Glutamatergic neuron (in vitro differentiated cells): Measurements from ENCODE around the gene ARFRP1. TPM values are rescaled to one million over a fixed set of nuclear protein-coding genes. Genes with fewer than 3 reads are reported as not detected.
"Not testable (repeated sequence)": the region's sequence is repeated elsewhere in the genome, so short reads cannot be mapped to it uniquely, and the experiment has no call there.

Source experiments
- DNase-seq: peaks from one replicate; pipeline ENCODE4 v3.0.0; 2022
- H3K27ac Mint-ChIP-seq: one replicate; pipeline ENCODE4 v1.8.0; 2020; ENCODE audit warnings: mild to moderate bottlenecking, mixed read lengths, inconsistent platforms; ENCODE audit not compliant: unreplicated experiment
- H3K27me3 Mint-ChIP-seq: one replicate; pipeline ENCODE4 v1.8.0; 2020; ENCODE audit warnings: mild to moderate bottlenecking, moderate library complexity, mixed read lengths, inconsistent platforms; ENCODE audit not compliant: unreplicated experiment
- H3K36me3 Mint-ChIP-seq: one replicate; pipeline ENCODE4 v1.8.0; 2020; ENCODE audit warnings: mild to moderate bottlenecking, mixed read lengths, inconsistent platforms; ENCODE audit not compliant: unreplicated experiment
- H3K4me1 Mint-ChIP-seq: one replicate; pipeline ENCODE4 v1.8.0; 2020; ENCODE audit warnings: mild to moderate bottlenecking, low read depth, mixed read lengths, inconsistent platforms; ENCODE audit not compliant: unreplicated experiment
- H3K4me3 Mint-ChIP-seq: one replicate; pipeline ENCODE4 v1.8.0; 2020; ENCODE audit warnings: mild to moderate bottlenecking, mixed read lengths, inconsistent platforms; ENCODE audit not compliant: unreplicated experiment
- H3K9me3 Mint-ChIP-seq: one replicate; pipeline ENCODE4 v1.8.0; 2020; ENCODE audit warnings: mild to moderate bottlenecking, moderate library complexity, mixed read lengths, inconsistent platforms; ENCODE audit not compliant: unreplicated experiment
- total RNA-seq: library from RNA; stranded (reverse); fragmentation: NEBNext Ultra II Directional; extraction: Animal tissue kit (Norgen Biotek cat#: 25700); gene quantifications from one replicate; pipeline ENCODE4 v1.2.1, GENCODE V29; 2021; ENCODE audit not compliant: unreplicated experiment
- TF ChIP-seq, protein P1 (sequence below): fragments of 200-600 bp; sonication (generic); IDR thresholded peaks from one replicate; pipeline ENCODE4 v1.5.0; 2021; ENCODE audit not compliant: partially characterized antibody, unreplicated experiment

The ARFRP1 gene
- total RNA-seq, 1 donor from 2014 or later: 51.9 TPM

DNA sequence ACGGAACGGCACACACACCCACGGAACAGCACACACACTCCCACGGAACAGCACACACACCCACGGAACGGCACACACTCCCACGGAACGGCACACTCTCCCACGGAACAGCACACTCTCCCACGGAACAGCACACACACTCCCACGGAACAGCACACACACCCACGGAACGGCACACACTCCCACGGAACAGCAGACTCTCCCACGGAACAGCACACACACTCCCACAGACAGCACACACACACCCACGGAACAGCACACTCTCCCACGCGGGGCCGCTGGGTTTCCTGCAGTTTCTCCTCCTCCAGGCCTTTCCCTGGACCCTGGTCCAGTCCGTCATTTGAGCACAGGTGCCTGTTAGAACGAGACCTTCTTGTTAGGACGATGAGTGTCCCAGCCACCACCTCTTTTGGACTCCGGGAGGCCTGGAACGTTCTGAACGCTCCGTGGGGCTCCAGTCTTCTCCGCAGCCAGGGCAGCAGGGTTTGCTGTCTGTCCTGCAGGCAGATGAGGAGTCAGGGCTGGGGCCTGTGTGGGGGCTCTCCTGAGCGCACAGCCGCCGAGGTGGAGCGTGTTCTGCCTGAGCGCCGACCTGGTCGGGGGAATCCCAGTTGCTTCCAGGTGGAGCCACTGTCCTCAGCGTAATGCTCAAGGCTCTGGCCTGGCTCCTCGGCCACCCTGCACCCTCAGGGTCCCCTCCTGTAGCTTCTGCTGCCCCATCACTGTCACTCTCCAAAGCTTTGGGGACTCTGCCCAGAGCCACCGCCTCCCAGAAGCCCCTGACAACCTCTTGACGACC is 28.9 kb downstream of the ARFRP1 start:
- no peak overlapping the region for H3K4me3 Mint-ChIP-seq
- no peaks in the 10 kb centered on the region for H3K36me3 Mint-ChIP-seq
- TF ChIP-seq, protein P1, sequence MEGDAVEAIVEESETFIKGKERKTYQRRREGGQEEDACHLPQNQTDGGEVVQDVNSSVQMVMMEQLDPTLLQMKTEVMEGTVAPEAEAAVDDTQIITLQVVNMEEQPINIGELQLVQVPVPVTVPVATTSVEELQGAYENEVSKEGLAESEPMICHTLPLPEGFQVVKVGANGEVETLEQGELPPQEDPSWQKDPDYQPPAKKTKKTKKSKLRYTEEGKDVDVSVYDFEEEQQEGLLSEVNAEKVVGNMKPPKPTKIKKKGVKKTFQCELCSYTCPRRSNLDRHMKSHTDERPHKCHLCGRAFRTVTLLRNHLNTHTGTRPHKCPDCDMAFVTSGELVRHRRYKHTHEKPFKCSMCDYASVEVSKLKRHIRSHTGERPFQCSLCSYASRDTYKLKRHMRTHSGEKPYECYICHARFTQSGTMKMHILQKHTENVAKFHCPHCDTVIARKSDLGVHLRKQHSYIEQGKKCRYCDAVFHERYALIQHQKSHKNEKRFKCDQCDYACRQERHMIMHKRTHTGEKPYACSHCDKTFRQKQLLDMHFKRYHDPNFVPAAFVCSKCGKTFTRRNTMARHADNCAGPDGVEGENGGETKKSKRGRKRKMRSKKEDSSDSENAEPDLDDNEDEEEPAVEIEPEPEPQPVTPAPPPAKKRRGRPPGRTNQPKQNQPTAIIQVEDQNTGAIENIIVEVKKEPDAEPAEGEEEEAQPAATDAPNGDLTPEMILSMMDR: no peak
- no peak overlapping the region for H3K27ac Mint-ChIP-seq
- peaks cover 2% of the 10 kb centered on the region for H3K9me3 Mint-ChIP-seq
- H3K4me1 Mint-ChIP-seq: no peaks in the 10 kb centered on the region
- DNase-seq: no peak
- no peaks in the 10 kb centered on the region for H3K27me3 Mint-ChIP-seq

GRCh38 chr20:63678071-63678470 is 29.7 kb downstream of the ARFRP1 start:
- H3K9me3 Mint-ChIP-seq: peaks cover 2% of the 10 kb centered on the region
- H3K36me3 Mint-ChIP-seq: no peaks in the 10 kb centered on the region
- H3K27me3 Mint-ChIP-seq: no peaks in the 10 kb centered on the region
- DNase-seq: no peak
- H3K27ac Mint-ChIP-seq: no peak overlapping the region
- H3K4me1 Mint-ChIP-seq: no peaks in the 10 kb centered on the region
- TF ChIP-seq, protein P1: no peak
- H3K4me3 Mint-ChIP-seq: no peak overlapping the region

- TF ChIP-seq, protein P1: no peak
- peaks cover 2% of the 10 kb centered on the region for H3K9me3 Mint-ChIP-seq
- no peak overlapping the region for H3K4me3 Mint-ChIP-seq
- no peak for DNase-seq
- H3K4me1 Mint-ChIP-seq: no peaks in the 10 kb centered on the region
- no peaks in the 10 kb centered on the region for H3K36me3 Mint-ChIP-seq
- H3K27me3 Mint-ChIP-seq: no peaks in the 10 kb centered on the region
- no peak overlapping the region for H3K27ac Mint-ChIP-seq
Measured at GRCh38 chr20:63675681-63676368, 32.0 kb downstream of the ARFRP1 start.

DNA sequence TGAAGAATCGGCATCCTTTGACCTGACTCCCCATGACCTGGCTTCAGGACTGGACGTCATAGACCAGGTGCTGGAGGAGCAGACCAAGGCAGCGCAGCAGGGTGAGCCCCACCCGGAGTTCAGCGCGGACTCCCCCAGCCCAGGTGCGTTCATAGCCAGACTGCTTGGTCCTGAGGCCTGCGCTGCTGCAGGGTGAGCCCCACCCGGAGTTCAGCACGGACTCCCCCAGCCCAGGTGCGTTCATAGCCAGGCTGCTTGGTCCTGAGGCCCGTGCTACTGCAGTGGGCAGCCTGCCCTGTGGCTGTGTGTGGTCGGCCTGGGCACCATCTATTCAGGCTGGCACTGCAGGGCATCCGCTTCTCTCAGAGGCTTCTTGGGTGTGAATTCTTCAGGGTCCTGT is 33.8 kb downstream of the ARFRP1 start:
- TF ChIP-seq, protein P1: no peak
- H3K27me3 Mint-ChIP-seq: no peaks in the 10 kb centered on the region
- peaks cover 5% of the 10 kb centered on the region for H3K36me3 Mint-ChIP-seq
- no peak for DNase-seq
- peaks cover 2% of the 10 kb centered on the region for H3K9me3 Mint-ChIP-seq
- H3K27ac Mint-ChIP-seq: no peak overlapping the region
- H3K4me3 Mint-ChIP-seq: no peak overlapping the region
- no peaks in the 10 kb centered on the region for H3K4me1 Mint-ChIP-seq

GRCh38 chr20:63672666-63673065 is 35.1 kb downstream of the ARFRP1 start:
- Mint-ChIP-seq H3K36me3 (peaks cover 10% of the 10 kb centered on the region), H3K4me1 (no peaks in the 10 kb centered on the region), H3K27ac (no peak overlapping the region), H3K4me3 (no peak overlapping the region), H3K9me3 (no peaks in the 10 kb centered on the region), H3K27me3 (peaks cover 3% of the 10 kb centered on the region)
- TF ChIP-seq, protein P1: no peak
- no peak for DNase-seq

- H3K36me3 Mint-ChIP-seq, DNase-seq, H3K27ac Mint-ChIP-seq, H3K27me3 Mint-ChIP-seq, H3K4me1 Mint-ChIP-seq, H3K4me3 Mint-ChIP-seq, H3K9me3 Mint-ChIP-seq: not testable (repeated sequence)
Measured at GRCh38 chr20:63671695-63672094, 36.1 kb downstream of the ARFRP1 start.
